Stimulated activated CD8-positive, alpha-beta memory T cell treated with anti-CD3 and anti-CD28 coated beads, Interleukin-15, amount 100 ng/mL, for 4 hours (primary cell): ENCODE results near the gene PEX3.

Experiments used
- DNase-seq, 2 donors: peaks; one replicate each; pipeline ENCODE4 v3.0.0-alpha.2; 2020; ENCODE audit warnings: low read depth in 2 of 2

PEX3 gene

GRCh38 chr6:143450453-143451371 is at the start of gene PEX3, which contains the start of gene ADAT2:
PEX3 (plus strand) TSS chr6:143450805; CDS start chr6:143451043, 238 bp downstream.
ADAT2 (minus strand) TSS chr6:143450695; CDS start chr6:143450658, 37 bp downstream.
- DNase-seq = peak; percentile 83 to 84

- no peak for DNase-seq
These were observed 49.5 kb upstream of the PEX3 start for GRCh38 chr6:143401068-143401446.

- no peak for DNase-seq
These were observed 48.8 kb upstream of the PEX3 start for GRCh38 chr6:143401636-143402370.

GRCh38 chr6:143402721-143403336 is 47.8 kb upstream of the PEX3 start:
- no peak for DNase-seq

- DNase-seq = no peak
These were observed 45.0 kb upstream of the PEX3 start for GRCh38 chr6:143405373-143406154.

GRCh38 chr6:143406673-143407072 is 43.9 kb upstream of the PEX3 start:
- DNase-seq = no peak

- no peak for DNase-seq
These were observed 42.3 kb upstream of the PEX3 start for GRCh38 chr6:143408151-143408786.

- DNase-seq = no peak
These were observed 41.8 kb upstream of the PEX3 start for GRCh38 chr6:143408787-143409162.

- DNase-seq = no peak
These were observed 39.7 kb upstream of the PEX3 start for GRCh38 chr6:143410859-143411270.

GRCh38 chr6:143414769-143415168 is 35.8 kb upstream of the PEX3 start:
- DNase-seq = no peak

GRCh38 chr6:143419526-143419925 is 31.1 kb upstream of the PEX3 start:
- no peak for DNase-seq

GRCh38 chr6:143426026-143426425 is 24.6 kb upstream of the PEX3 start:
- DNase-seq = no peak

- peak; percentile 37 to 41 for DNase-seq
These were observed 23.3 kb upstream of the PEX3 start for GRCh38 chr6:143427109-143427817.

GRCh38 chr6:143429970-143430369 is 20.6 kb upstream of the PEX3 start:
- DNase-seq = no peak

- DNase-seq = no peak
These were observed 19.4 kb upstream of the PEX3 start for GRCh38 chr6:143431226-143431625.

GRCh38 chr6:143432588-143432987 is 18.0 kb upstream of the PEX3 start:
- no peak for DNase-seq

GRCh38 chr6:143441010-143441409 is 9.6 kb upstream of the PEX3 start:
- no peak for DNase-seq

GRCh38 chr6:143441680-143442545 is 8.7 kb upstream of the PEX3 start:
- DNase-seq = no peak

- no peak for DNase-seq
These were observed 7.5 kb upstream of the PEX3 start for GRCh38 chr6:143443096-143443495.
